Nephron (organoid): ENCODE measurements around the gene FOXJ1.

ENCODE experiments used
- H3K27ac Mint-ChIP-seq, 3 experiments: 2 replicates each; pipeline ENCODE4 v1.8.0; 2020; ENCODE audit warnings: mixed read lengths in 3 of 3, mild to moderate bottlenecking in 2 of 3, moderate library complexity in 1 of 3
- H3K27me3 Mint-ChIP-seq: 2 replicates; pipeline ENCODE4 v1.8.0; 2021; ENCODE audit warnings: low read depth, mild to moderate bottlenecking, moderate library complexity, mixed read lengths
- H3K36me3 Mint-ChIP-seq: 2 replicates; pipeline ENCODE4 v1.8.0; 2020; ENCODE audit warnings: low read depth, mixed read lengths
- H3K4me1 Mint-ChIP-seq: 2 replicates; pipeline ENCODE4 v1.8.0; 2020; ENCODE audit warnings: mixed read lengths
- H3K4me3 Mint-ChIP-seq, 3 experiments: 2 replicates each; pipeline ENCODE4 v1.8.0; 2020; ENCODE audit warnings: mild to moderate bottlenecking in 3 of 3, mixed read lengths in 3 of 3, moderate library complexity in 2 of 3
- H3K9me3 Mint-ChIP-seq: 2 replicates; pipeline ENCODE4 v1.8.0; 2020; ENCODE audit warnings: mixed read lengths
- TF ChIP-seq, protein P1 (sequence below), 3 experiments: fragments of 200-600 bp; sonication (generic); IDR thresholded peaks; one replicate each; pipeline ENCODE4 v1.5.0; 2021; ENCODE audit warnings: antibody characterized with exemption in 3 of 3; ENCODE audit not compliant: unreplicated experiment in 3 of 3

Gene FOXJ1

GRCh38 chr17:76097716-76098295, 43.2 kb downstream of the FOXJ1 start:
- TF ChIP-seq, protein P1, sequence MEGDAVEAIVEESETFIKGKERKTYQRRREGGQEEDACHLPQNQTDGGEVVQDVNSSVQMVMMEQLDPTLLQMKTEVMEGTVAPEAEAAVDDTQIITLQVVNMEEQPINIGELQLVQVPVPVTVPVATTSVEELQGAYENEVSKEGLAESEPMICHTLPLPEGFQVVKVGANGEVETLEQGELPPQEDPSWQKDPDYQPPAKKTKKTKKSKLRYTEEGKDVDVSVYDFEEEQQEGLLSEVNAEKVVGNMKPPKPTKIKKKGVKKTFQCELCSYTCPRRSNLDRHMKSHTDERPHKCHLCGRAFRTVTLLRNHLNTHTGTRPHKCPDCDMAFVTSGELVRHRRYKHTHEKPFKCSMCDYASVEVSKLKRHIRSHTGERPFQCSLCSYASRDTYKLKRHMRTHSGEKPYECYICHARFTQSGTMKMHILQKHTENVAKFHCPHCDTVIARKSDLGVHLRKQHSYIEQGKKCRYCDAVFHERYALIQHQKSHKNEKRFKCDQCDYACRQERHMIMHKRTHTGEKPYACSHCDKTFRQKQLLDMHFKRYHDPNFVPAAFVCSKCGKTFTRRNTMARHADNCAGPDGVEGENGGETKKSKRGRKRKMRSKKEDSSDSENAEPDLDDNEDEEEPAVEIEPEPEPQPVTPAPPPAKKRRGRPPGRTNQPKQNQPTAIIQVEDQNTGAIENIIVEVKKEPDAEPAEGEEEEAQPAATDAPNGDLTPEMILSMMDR (IDR thresholded peaks at IDR 0.05; ENCODE audit: unreplicated experiment in 3 of 3): no peak
- H3K9me3 Mint-ChIP-seq: no peaks in the 10 kb centered on the region
- peaks cover 62% of the 10 kb centered on the region for H3K36me3 Mint-ChIP-seq
- no peak overlapping the region for H3K27ac Mint-ChIP-seq
- no peak overlapping the region for H3K4me3 Mint-ChIP-seq
- peaks cover 3% of the 10 kb centered on the region for H3K4me1 Mint-ChIP-seq
- no peaks in the 10 kb centered on the region for H3K27me3 Mint-ChIP-seq

DNA sequence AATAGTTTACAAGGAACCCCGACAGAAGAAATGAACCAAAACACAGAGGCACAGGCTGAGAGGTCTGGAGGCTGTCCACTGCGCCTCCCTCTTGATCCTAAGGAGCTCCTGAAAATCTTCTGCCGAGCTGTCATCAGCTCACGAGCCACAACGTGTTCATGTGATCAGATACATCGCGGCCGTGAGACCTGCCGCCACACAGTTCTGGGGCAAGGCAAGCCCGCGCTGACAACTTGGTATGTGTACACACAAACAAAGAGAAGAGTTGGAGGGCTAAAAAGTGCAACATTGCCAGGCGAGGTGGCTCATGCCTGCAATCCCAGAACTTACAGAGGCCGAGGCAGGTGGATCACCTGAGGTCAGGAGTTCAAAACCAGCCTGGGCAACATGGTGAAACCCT, 45.1 kb downstream of the FOXJ1 start:
- H3K36me3 Mint-ChIP-seq: peaks cover 61% of the 10 kb centered on the region
- H3K9me3 Mint-ChIP-seq: no peaks in the 10 kb centered on the region
- H3K4me3 Mint-ChIP-seq: no peak overlapping the region
- H3K4me1 Mint-ChIP-seq: no peaks in the 10 kb centered on the region
- H3K27me3 Mint-ChIP-seq: no peaks in the 10 kb centered on the region
- H3K27ac Mint-ChIP-seq: no peak overlapping the region
- TF ChIP-seq, protein P1 (IDR thresholded peaks at IDR 0.05; ENCODE audit: unreplicated experiment in 3 of 3): no peak

DNA sequence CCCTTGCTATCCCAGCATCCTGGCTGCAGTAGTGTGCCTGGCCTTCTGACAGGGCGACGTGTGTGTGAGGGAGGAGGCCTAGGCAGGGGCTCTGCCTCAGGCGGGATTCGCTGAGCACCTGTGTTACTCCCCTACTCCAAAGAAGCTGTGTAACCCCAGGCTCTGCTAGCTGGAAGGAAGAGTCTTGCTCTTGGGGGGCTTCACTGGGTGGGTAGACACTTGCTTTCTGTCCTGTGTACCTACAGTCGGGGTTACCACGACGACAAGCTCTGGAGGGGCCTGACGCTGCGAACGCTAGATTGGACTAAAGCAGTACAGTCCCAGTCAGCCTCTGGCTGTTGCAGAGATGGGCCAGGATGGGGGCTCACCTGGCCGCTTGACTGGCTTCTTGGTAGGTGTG, 47.0 kb downstream of the FOXJ1 start:
- H3K4me3 Mint-ChIP-seq: no peak overlapping the region
- H3K36me3 Mint-ChIP-seq: peaks cover 54% of the 10 kb centered on the region
- no peaks in the 10 kb centered on the region for H3K9me3 Mint-ChIP-seq
- no peaks in the 10 kb centered on the region for H3K27me3 Mint-ChIP-seq
- TF ChIP-seq, protein P1 (IDR thresholded peaks at IDR 0.05; ENCODE audit: unreplicated experiment in 3 of 3): no peak
- no peak overlapping the region for H3K27ac Mint-ChIP-seq
- no peaks in the 10 kb centered on the region for H3K4me1 Mint-ChIP-seq

DNA sequence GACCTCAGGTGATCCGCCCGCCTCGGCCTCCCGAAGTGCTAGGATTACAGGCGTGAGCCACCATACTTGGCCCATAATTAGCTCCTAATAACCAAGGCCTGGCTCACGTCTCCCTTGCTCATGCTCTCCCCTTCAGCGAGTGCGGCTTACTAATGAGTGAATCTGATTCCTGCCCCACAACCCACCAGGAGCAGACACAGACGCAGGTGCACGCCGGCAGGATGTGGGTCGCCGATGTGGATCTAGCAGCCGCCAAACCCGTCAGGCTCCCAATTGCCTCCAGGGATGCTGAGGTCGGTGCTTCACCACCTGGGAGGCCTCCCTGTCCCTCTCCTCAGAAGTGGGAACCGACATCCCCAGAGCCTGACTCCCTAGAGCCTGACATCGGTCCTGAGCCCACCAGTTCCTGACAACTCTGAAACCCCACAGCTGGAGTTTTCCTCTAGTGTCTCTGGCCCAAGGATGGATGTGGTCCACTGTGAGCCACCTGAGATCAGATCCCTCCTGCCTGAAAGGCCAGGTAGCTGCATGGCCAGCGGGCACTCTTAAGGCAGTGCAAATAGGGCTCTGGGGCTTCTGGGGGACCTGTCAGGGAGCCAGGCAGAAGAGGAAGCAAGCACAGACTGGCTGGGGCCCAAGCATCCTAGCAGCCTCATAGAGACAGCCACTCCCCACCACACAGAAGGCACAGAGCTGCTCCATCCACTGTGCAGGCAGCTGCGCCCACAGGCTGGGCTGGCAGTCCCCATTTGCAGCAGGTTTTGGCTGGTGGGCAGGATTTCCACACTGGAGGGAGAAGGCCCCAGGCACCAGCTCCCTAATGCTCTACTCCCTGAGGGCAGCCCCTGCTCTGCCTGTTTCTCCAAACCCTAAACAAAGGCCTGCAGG, 48.3 kb downstream of the FOXJ1 start:
- Mint-ChIP-seq H3K4me3 (no peak overlapping the region), H3K9me3 (no peaks in the 10 kb centered on the region), H3K4me1 (no peaks in the 10 kb centered on the region), H3K36me3 (peaks cover 52% of the 10 kb centered on the region), H3K27ac (no peak overlapping the region), H3K27me3 (no peaks in the 10 kb centered on the region)
- TF ChIP-seq, protein P1 (IDR thresholded peaks at IDR 0.05; ENCODE audit: unreplicated experiment in 3 of 3): no peak

DNA sequence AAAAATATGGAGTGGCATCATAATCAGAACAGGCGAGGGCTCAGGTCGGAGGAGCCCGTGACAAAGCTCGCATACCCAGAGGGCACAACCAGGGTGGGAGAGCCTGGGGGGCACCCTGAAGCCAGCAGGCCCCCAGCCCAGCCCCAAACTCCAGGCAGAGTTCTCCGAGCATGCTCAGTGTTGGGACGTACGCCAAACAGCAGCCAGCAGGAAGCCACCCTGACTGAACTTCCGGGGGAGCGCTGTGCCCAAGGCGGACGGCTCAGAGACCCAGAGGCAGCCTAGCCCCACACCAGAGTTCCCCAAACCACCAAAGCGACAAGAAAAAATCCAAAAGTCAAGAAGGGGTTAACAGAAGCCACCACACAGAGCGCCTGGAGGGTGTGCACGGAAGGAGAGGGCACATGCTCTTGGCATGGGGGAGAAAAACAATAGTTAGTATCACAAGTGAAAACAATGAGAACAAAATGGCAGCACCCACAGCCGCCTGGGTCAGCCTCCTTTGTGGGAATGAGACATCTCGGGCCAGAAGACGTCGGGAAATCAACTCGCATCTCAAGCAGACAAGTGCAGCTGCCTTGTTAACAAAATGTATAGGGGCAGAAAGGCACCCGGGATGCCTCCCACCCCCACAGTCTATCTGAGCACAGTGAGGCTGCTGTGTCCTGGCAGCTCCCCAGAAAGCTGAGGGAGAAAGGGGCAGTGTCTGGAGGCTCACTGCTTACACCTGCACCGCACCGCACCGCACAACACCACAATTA, 49.3 kb downstream of the FOXJ1 start:
- TF ChIP-seq, protein P1 (IDR thresholded peaks at IDR 0.05; ENCODE audit: unreplicated experiment in 3 of 3): no peak
- Mint-ChIP-seq H3K36me3 (peaks cover 44% of the 10 kb centered on the region), H3K27ac (no peak overlapping the region), H3K27me3 (no peaks in the 10 kb centered on the region), H3K4me3 (no peak overlapping the region), H3K9me3 (no peaks in the 10 kb centered on the region), H3K4me1 (no peaks in the 10 kb centered on the region)
